HG02571 (cell line): ENCODE data around the gene SVIL.
"Not testable (repeated sequence)": the region's sequence is repeated elsewhere in the genome, so short reads cannot be mapped to it uniquely, and the experiment has no call there.

Experiments
- ATAC-seq: cut with Tn5 transposase; IDR thresholded peaks from one replicate; pipeline ENCODE4 v1.9.1; 2021; ENCODE audit warnings: mild to moderate bottlenecking, moderate library complexity; ENCODE audit not compliant: unreplicated experiment

SVIL gene

GRCh38 chr10:29624357-29624756 is 10.4 kb downstream of the SVIL start:
- ATAC-seq, result not testable (repeated sequence)

- ATAC-seq, result no peak
Observed at GRCh38 chr10:29623797-29624196, 11.0 kb downstream of the SVIL start.

GRCh38 chr10:29622382-29622922 is 12.3 kb downstream of the SVIL start:
- ATAC-seq, result no peak

GRCh38 chr10:29621161-29621560 is 13.6 kb downstream of the SVIL start:
- ATAC-seq, result no peak

- no peak for ATAC-seq
Observed at GRCh38 chr10:29620112-29620690, 14.6 kb downstream of the SVIL start.

- ATAC-seq, result no peak
Observed at GRCh38 chr10:29619241-29619669, 15.5 kb downstream of the SVIL start.

- no peak for ATAC-seq
Observed at GRCh38 chr10:29618341-29619171, 16.2 kb downstream of the SVIL start.

- ATAC-seq, result no peak
Observed at GRCh38 chr10:29617880-29618340, 16.9 kb downstream of the SVIL start.

GRCh38 chr10:29616542-29616941 is 18.2 kb downstream of the SVIL start:
- ATAC-seq, result no peak

- ATAC-seq, result no peak
Observed at GRCh38 chr10:29615195-29615594, 19.6 kb downstream of the SVIL start.

- ATAC-seq, result not testable (repeated sequence)
Observed at GRCh38 chr10:29614289-29614688, 20.5 kb downstream of the SVIL start.

- no peak for ATAC-seq
Observed at GRCh38 chr10:29613791-29614190, 21.0 kb downstream of the SVIL start.

GRCh38 chr10:29613196-29613595 is 21.6 kb downstream of the SVIL start:
- no peak for ATAC-seq

GRCh38 chr10:29612657-29613056 is 22.1 kb downstream of the SVIL start:
- ATAC-seq, result no peak

- no peak for ATAC-seq
Observed at GRCh38 chr10:29611781-29612381, 22.9 kb downstream of the SVIL start.

- no peak for ATAC-seq
Observed at GRCh38 chr10:29610876-29611647, 23.7 kb downstream of the SVIL start.

- not testable (repeated sequence) for ATAC-seq
Observed at GRCh38 chr10:29610331-29610730, 24.4 kb downstream of the SVIL start.

GRCh38 chr10:29609696-29610095 is 25.1 kb downstream of the SVIL start:
- ATAC-seq, result no peak

GRCh38 chr10:29608476-29609301 is 26.1 kb downstream of the SVIL start:
- no peak for ATAC-seq

- no peak for ATAC-seq
Observed at GRCh38 chr10:29608062-29608461, 26.7 kb downstream of the SVIL start.
